K562 (cell line): ENCODE data around the gene IARS2. TPM values are rescaled to one million over a fixed set of nuclear protein-coding genes. Genes with fewer than 3 reads are reported as not detected.

Experiments used
- AFF1 ChIP-seq, 2 experiments: fragments of 450-650 bp; IDR thresholded peaks; 2 replicates each; pipeline ENCODE4 v1.6.1; 2018; ENCODE audit warnings: mild to moderate bottlenecking in 2 of 2, low read depth in 1 of 2; ENCODE audit not compliant: partially characterized antibody in 2 of 2
- ETV1 ChIP-seq: fragments of 450-650 bp; conservative IDR thresholded peaks from 2 replicates; pipeline ENCODE4 v1.6.1; 2016; ENCODE audit warnings: missing genetic modification characterization, control low read depth, low read depth, missing compliant biosample characterization
- HDAC1 ChIP-seq, 2 experiments: fragments of 450-650 bp; IDR thresholded peaks; 2 replicates each; pipeline ENCODE4 v1.6.1; 2016 to 2017; ENCODE audit warnings: inconsistent platforms in 1 of 2, mild to moderate bottlenecking in 1 of 2, moderate library complexity in 1 of 2
- HDAC2 ChIP-seq: fragments of 450-650 bp; IDR thresholded peaks from 2 replicates; pipeline ENCODE4 v1.6.1; 2016; ENCODE audit warnings: mild to moderate bottlenecking
- POLR3G ChIP-seq: IDR thresholded peaks from 2 replicates; pipeline ENCODE4 v1.6.1; 2011; ENCODE audit not compliant: insufficient read length, insufficient replicate concordance; ENCODE audit errors: extremely low read depth
- TCF15 ChIP-seq: fragments of 250-450 bp; sonication (Bioruptor Pico); IDR thresholded peaks from 2 replicates; pipeline ENCODE4 v1.8.0; 2022; ENCODE audit warnings: moderate library complexity, mild to moderate bottlenecking, inconsistent platforms
- ZNF316 ChIP-seq: fragments of 450-650 bp; IDR thresholded peaks from 2 replicates; pipeline ENCODE4 v1.6.1; 2016
- polyA plus RNA-seq, 8 experiments: library from polyadenylated mRNA; depleted of rRNA in 4 of 8; stranded (reverse) in 5 of 8; unstranded in 3 of 8; fragments of >200 nt; fragmentation: Nextera tagmentation in 2 of 8; fragmentation: Illumina TruSeq in 1 of 8; extraction: Ambion mirVana in 2 of 8; extraction: Trizol in 1 of 8; gene quantifications; 2 replicates each; pipeline versions ENCODE4 v1.2.1 to v1.2.3, GENCODE V29; 2011 to 2014; ENCODE audit warnings: inconsistent platforms in 1 of 8, missing spikeins in 1 of 8
- total RNA-seq, 7 experiments: library from RNA; depleted of rRNA in 6 of 7; stranded (reverse); fragments of >200 nt in 6 of 7; fragmentation: Illumina TruSeq in 2 of 7; extraction: Trizol in 2 of 7; gene quantifications; 2 replicates each; pipeline versions ENCODE4 v1.2.1 to v1.2.3, GENCODE V29; 2011 to 2021; ENCODE audit warnings: low replicate concordance in 1 of 7
- TF ChIP-seq, protein P1 (sequence below): sonication (generic); formaldehyde crosslinking; IDR thresholded peaks from 2 replicates; pipeline ENCODE4 v1.8.0; 2023; ENCODE audit warnings: missing genetic modification reagents, mild to moderate bottlenecking, borderline replicate concordance

Gene IARS2
- total and polyA plus RNA-seq, 9 of the 15 experiments (the other 6 are each of a cell fraction or from before 2014, with no cell fraction given) = 39.6 to 127 (median 93.8) TPM

- TF ChIP-seq ZNF316 (0 out of 2 replicates have a peak, but pooled peaks have one; percentile 6), HDAC1 (IDR thresholded peaks at IDR 0.05) (peak in 1 of 2 experiments; percentile 90; a peak in 2 of 4 replicates), POLR3G (no peak), ETV1 (tag) (peak; percentile 80), HDAC2 (peak; percentile 77), TCF15 (CRISPR knock-in tag) (no peak), AFF1 (IDR thresholded peaks at IDR 0.05; ENCODE audit: low read depth in 1 of 2, partially characterized antibody in 2 of 2) (peak in 1 of 2 experiments; percentile 49)
- TF ChIP-seq, protein P1, sequence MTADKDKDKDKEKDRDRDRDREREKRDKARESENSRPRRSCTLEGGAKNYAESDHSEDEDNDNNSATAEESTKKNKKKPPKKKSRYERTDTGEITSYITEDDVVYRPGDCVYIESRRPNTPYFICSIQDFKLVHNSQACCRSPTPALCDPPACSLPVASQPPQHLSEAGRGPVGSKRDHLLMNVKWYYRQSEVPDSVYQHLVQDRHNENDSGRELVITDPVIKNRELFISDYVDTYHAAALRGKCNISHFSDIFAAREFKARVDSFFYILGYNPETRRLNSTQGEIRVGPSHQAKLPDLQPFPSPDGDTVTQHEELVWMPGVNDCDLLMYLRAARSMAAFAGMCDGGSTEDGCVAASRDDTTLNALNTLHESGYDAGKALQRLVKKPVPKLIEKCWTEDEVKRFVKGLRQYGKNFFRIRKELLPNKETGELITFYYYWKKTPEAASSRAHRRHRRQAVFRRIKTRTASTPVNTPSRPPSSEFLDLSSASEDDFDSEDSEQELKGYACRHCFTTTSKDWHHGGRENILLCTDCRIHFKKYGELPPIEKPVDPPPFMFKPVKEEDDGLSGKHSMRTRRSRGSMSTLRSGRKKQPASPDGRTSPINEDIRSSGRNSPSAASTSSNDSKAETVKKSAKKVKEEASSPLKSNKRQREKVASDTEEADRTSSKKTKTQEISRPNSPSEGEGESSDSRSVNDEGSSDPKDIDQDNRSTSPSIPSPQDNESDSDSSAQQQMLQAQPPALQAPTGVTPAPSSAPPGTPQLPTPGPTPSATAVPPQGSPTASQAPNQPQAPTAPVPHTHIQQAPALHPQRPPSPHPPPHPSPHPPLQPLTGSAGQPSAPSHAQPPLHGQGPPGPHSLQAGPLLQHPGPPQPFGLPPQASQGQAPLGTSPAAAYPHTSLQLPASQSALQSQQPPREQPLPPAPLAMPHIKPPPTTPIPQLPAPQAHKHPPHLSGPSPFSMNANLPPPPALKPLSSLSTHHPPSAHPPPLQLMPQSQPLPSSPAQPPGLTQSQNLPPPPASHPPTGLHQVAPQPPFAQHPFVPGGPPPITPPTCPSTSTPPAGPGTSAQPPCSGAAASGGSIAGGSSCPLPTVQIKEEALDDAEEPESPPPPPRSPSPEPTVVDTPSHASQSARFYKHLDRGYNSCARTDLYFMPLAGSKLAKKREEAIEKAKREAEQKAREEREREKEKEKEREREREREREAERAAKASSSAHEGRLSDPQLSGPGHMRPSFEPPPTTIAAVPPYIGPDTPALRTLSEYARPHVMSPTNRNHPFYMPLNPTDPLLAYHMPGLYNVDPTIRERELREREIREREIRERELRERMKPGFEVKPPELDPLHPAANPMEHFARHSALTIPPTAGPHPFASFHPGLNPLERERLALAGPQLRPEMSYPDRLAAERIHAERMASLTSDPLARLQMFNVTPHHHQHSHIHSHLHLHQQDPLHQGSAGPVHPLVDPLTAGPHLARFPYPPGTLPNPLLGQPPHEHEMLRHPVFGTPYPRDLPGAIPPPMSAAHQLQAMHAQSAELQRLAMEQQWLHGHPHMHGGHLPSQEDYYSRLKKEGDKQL = no peak
Measured at GRCh38 chr1:220045356-220046051, 48.4 kb upstream of the IARS2 start (continued).
